Fibroblast of pulmonary artery (primary cell): ENCODE results near the gene DKKL1.

Experiments
- DNase-seq: peaks from one replicate; pipeline ENCODE4 v3.0.0-alpha.2; 2010; ENCODE audit warnings: low read depth
- H3K4me3 ChIP-seq: replicated peaks from 2 replicates; pipeline ENCODE4 v1.5.1; 2011; ENCODE audit warnings: low read depth, mild to moderate bottlenecking, control low read depth, low read length, moderate library complexity
- TF ChIP-seq, protein P1 (sequence below): IDR thresholded peaks from 2 replicates; pipeline ENCODE4 v1.5.1; 2011; ENCODE audit warnings: mild to moderate bottlenecking, control low read depth, low read length, inconsistent platforms; ENCODE audit errors: missing control alignments

The DKKL1 gene

DNA sequence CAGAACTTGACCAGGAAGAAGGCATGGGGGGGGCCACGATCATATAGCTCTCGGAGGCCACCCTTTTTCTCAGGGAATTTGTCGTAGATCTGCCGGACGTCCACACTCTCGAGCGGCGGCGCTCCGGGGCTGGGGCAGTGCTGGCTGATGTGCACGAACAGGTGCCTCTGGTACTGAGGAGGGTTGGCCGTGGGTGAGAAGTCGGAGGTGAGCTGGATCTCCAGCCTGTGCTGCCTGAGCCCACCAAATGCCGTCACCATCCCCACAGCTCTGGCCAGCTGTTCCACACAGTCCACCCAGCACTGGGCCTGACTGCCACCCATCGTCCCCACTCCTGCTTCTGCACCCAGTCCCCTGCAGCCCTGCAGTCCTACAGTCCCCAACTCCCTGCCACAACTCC, 16.5 kb upstream of the DKKL1 start:
- TF ChIP-seq, protein P1, sequence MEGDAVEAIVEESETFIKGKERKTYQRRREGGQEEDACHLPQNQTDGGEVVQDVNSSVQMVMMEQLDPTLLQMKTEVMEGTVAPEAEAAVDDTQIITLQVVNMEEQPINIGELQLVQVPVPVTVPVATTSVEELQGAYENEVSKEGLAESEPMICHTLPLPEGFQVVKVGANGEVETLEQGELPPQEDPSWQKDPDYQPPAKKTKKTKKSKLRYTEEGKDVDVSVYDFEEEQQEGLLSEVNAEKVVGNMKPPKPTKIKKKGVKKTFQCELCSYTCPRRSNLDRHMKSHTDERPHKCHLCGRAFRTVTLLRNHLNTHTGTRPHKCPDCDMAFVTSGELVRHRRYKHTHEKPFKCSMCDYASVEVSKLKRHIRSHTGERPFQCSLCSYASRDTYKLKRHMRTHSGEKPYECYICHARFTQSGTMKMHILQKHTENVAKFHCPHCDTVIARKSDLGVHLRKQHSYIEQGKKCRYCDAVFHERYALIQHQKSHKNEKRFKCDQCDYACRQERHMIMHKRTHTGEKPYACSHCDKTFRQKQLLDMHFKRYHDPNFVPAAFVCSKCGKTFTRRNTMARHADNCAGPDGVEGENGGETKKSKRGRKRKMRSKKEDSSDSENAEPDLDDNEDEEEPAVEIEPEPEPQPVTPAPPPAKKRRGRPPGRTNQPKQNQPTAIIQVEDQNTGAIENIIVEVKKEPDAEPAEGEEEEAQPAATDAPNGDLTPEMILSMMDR: no peak
- no peak overlapping the region for H3K4me3 ChIP-seq
- DNase-seq: no peak

DNA sequence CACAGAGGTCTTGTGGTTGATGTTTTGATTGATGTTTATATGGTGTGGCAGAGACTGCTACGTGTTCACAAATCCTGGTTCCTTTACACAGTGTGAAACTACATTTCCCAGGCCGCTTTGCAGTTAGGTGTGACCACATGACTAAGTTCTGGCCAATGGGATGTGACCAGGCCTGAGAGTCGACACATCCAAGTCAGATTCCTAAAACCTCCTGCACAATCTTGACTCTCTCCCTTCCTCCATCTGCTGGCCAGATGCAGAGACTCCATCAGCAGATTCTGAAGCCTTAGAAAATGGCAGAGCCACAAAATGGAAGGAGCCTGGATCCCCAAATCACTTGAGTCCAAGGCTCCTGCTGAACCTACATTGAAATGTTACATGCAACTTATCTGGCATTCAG, 15.8 kb upstream of the DKKL1 start:
- no peak overlapping the region for H3K4me3 ChIP-seq
- DNase-seq: peak; percentile 62
- TF ChIP-seq, protein P1: peak; percentile 11

DNA sequence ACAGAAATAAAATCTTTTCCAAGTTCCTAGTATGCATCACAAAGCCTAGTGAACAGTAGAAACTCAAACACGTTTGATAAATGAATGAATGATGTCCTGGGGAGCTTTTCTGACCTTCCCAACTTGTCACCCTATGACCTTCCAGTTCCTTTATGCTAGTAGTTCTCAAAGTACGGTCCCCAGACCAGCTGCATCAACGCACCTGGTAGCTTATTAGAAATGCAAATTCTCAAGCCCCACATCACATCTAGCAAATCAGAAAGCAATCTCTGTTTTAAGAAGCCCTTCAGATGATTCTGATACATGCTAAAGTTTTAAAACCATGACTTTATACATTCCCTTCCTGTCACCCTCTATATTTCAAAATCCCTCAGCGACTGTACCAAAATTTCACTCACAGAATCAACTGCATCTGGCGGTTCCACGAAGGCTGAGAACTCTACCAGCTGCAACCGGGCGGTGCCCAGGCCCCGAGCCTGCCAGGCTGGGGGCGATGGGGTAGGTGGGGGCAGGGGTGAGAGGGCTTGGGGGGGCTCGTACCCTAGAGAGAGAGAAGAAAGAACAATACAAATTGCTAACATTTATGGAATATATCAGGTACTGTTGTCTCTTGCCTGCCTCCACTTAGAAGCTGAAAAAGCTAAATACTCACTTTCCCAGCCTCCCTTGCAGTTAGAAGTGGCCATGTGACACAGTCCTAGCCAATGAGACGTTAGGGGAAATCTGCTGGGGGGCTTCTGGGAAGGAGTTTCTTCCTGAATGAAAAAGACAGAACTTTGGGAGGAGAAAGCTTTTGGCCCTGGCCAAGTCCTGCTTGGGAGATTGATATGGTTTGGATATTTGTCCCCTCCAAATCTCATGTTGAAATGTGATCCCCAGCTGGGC, 15.1 kb upstream of the DKKL1 start:
- no peak overlapping the region for H3K4me3 ChIP-seq
- no peak for DNase-seq
- TF ChIP-seq, protein P1: no peak

DNA sequence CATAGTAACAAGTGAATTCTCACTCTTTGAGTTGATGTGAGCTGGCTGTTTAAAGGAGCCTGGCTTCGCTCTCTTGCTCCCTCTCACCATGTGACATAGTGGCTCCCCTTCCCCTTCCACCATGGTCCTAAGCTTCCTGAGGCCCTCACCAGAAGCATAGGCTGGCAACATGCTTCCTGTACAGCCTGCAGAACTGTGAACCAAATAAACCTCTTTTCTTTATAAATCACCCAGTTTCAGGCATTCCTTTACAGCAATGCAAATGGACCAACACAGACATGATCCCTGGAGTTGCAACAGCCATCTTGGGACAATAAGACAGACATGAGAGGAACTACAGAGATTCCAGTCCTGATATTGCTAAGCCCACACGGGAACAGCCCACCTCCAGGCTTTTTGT, 14.1 kb upstream of the DKKL1 start:
- no peak for DNase-seq
- TF ChIP-seq, protein P1: no peak

DNA sequence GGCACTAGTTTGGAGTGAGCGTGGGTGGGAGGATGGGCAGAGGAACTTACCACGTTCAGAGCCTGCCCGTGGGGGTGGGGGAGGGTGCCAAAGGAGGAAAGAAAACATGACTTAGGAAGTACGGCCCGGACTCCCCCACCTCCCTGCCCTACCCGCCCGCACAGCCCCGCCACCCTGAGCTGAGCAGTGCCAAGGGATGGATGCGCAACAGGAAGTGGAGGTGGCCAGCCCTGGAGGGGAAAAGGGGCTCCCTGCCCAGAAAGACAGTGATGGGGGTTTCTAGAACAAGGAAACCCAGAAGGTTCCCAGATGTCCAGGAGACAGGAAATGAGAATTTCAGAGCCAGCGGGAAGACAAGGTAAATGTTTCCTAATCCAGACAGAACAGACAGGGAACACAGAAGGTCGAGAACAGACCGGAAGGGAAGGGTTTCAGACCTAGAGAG, 7.7 kb upstream of the DKKL1 start:
- TF ChIP-seq, protein P1: no peak
- H3K4me3 ChIP-seq: peak overlapping the region; percentile 23
- DNase-seq: peak; percentile 76

More for the DNA sequence above, 14.1 kb upstream of the DKKL1 start:
- no peak overlapping the region for H3K4me3 ChIP-seq

DNA sequence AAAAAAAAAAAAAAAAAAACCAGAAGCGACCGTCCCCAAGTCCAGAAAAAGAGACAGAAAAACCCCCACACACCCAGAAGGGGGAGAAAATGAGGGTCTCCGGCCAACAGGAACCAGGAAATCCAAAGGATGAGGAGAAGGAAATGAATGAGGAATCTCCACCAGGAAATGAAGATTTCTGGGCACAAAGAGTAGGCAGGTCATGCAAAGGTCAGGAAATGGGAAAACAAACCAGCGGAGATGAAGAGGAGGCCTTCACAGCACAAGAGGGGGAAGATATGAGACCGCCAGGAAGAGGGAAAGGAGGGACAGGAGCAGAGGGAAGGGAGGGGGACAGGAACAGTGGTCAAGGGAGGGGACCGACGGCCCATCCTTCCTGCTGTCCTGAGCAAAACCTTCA, 7.3 kb upstream of the DKKL1 start:
- DNase-seq: no peak
- peak overlapping the region; percentile 23 for H3K4me3 ChIP-seq
- TF ChIP-seq, protein P1: no peak
